H54 (cell line): Measurements from ENCODE around the gene KLHL26.
"Not testable (repeated sequence)": the region's sequence is repeated elsewhere in the genome, so short reads cannot be mapped to it uniquely, and the experiment has no call there.

Experiments used
- DNase-seq: peaks from one replicate; pipeline ENCODE4 v3.0.0; 2011; ENCODE audit warnings: low spot score, mixed read lengths; ENCODE audit not compliant: insufficient read length
- FAIRE-seq: peaks from 3 replicates; lab custom pipeline; 2011; peaks lifted over from hg19 to GRCh38; lab: Jason Lieb, UNC
- POLR2A ChIP-seq: IDR thresholded peaks from 2 replicates; pipeline ENCODE4 v1.6.1; 2011; ENCODE audit warnings: low read depth, mild to moderate bottlenecking, low read length

KLHL26 gene

DNA sequence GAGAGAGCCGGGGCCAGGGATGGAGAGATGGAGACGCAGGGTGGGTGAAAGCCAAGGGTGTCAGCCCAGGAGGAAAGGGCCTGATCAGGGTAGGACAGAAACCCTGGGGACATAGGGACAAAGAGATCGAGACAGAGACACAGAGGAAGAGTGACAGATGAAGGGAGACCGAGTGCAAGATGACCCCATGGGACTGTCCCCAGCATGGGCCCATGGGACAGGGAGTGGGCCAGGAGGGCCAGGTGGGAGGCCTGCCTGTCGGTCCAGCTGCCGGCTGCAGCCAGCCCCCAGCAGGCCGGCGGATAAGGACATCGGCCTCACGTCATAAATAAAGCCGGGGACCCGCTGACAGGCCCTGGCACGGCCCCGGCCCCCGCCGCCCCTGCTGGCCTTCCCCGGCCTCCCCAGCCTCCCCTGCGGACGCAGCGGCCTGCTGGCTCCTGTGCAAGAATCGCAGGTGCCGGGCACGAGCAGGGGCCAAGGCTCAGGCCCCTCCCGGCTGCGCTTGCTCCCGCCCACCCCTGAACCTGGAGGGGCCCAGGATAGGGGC lies 41.9 kb upstream of the KLHL26 start:
- FAIRE-seq (no peak), DNase-seq (no peak)

DNA sequence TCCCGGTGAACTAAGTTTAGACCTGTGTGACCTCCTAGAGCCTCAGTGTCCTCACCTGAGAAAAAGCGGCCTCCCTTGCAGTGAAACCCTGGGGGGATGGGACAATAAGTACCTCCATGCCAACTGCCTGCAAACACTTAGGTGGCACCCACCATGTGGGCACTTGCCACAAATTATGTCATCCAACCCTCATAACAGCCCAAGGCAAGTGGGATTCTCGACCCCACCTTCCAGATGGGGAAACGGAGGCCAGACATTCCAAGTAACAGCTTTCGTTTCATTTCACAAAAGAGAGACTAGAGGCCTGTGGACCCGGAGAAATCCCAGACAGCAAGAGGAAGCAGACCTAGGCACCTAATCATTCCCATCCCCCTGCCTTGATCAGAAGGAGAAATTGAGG lies 41.4 kb upstream of the KLHL26 start:
- DNase-seq (no peak), FAIRE-seq (no peak)
- no peak for TF ChIP-seq POLR2A

More for the DNA sequence above, 41.9 kb upstream of the KLHL26 start:
- TF ChIP-seq POLR2A = no peak

DNA sequence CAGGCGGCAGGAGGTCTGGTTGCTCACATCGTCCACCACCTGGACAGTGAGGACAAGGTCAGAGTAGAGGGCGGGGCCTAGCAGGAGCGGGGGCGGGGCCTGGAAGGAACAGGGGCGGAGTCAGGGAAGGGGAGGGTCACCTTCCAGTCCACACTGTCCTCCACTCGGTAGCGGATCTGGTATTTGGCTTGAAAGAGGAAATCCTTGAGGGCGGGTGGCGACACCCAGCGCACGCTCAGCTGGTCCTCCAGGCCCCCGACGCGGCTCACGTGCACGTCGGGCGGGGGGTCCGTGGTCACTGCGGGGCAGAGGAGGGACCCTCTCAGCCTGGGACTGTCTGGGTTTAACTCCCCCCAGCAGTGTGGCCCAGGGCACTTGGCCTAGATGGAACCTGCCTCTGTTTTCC lies 40.1 kb upstream of the KLHL26 start:
- DNase-seq (peak; percentile 76), FAIRE-seq (no peak)
- TF ChIP-seq POLR2A = no peak

DNA sequence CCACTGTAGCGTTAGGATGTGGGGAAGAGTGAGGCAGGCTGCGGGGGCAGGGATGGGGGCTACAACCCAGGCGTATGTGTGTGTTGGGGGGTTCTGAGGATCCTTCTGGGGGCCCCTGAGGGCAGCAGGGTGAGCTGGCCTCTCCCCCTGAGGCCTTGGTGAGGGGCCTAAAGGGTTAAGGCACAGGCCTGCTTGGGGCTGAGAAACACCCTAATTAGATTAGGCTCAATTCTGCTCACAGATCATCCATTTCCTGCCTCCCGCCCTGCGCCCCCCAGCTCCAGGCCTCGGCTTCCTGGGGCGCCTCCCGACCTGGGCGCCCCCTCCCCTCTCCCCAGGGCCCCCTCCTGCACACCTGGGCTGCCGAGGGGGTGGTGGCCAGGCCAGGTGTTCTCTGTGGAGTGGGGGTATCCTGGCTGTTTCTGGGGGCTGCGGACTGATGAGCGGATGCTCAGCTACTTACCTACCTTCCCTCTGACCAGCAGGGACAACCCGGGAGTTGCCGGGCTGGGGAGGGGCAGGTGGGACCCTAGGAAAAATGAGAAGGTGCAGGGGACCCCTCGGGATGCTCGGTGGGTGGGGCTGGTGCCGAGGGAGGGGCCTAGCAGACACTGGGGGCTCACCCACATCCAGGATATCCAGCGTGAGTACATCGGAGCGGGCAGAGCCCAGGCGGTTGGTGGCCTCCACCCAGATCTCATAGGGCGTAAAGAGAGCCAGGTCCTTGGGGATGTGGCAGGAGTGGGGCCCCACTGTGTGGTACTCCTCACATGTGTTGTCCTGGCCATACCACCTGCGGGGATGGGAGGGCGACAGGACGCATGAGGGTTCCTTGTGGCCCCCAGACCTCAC lies 38.8 kb upstream of the KLHL26 start:
- DNase-seq (no peak), FAIRE-seq (no peak)
- TF ChIP-seq POLR2A = no peak

DNA sequence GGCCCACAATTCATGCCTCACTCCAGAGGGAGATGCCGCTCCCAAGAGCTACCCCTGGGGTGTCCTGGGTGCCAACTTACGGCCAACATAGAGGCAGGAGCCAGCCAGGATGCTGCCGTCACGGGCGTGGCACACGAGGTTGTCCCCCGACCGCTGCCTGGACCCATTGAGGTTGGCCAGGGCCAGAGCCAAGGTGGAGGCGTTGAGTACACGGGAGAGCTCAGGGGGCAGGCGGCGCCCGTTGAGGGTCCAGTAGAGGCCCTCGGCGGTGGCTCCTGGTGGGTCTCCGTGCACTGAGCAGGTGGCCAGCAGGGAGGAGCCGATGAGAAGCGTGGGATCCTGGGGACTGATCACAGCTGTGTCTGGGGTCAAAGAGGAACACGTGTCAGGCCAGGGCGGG lies 37.3 kb upstream of the KLHL26 start:
- DNase-seq = no peak
- no peak for FAIRE-seq
- no peak for TF ChIP-seq POLR2A

DNA sequence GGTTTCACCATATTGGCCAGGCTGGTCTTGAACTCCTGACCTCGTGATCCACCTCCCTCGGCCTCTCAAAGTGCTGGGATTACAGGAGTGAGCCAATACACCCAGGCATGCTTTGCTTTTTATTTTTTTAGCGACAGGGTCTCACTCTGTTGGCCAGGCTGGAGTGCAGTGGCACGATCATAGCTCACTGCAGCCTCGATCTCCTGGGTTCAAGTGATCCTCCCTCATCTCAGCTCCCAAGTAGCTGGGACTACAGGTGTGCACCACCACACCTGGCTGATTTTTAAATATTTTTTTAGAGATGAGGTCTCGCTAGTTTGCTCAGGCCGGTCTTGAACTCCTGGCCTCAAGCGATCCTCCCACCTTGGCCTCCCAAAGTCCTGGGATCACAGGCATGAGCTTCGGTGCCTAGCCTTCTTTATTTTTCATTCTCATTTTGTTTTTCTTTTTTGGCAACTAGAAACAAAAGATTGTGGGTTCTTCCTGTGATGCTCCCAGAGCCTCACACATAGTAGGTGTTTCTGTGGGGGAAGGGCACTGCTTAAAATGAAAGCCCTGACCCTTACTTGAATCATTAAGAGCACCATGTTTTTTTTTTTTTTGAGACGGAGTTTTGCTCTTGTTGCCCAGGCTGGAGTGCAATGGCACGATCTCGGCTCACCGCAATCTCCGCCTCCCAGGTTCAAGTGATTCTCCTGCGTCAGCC lies 36.0 kb upstream of the KLHL26 start:
- not testable (repeated sequence) for DNase-seq, FAIRE-seq

DNA sequence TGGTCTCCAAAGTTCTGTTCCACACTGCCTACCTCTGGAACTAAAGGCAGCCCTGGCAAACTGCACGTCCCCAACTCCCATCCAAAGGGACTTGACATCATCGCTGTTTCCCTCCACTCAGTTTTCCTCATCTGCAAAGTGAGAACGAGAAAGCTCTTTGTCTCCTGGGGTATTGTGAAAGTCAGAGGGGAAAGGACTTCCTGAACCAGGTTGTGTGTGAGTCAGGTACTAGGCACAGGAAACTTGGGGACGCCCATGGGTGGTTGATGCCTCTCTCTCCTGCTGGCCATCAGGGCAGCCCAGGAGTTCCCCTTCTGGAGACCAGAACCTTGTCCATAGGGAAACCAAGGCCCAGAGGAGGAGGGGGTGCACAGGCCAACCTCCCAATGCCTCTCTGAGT lies 35.0 kb upstream of the KLHL26 start:
- FAIRE-seq = no peak
- no peak for DNase-seq
- TF ChIP-seq POLR2A = no peak

DNA sequence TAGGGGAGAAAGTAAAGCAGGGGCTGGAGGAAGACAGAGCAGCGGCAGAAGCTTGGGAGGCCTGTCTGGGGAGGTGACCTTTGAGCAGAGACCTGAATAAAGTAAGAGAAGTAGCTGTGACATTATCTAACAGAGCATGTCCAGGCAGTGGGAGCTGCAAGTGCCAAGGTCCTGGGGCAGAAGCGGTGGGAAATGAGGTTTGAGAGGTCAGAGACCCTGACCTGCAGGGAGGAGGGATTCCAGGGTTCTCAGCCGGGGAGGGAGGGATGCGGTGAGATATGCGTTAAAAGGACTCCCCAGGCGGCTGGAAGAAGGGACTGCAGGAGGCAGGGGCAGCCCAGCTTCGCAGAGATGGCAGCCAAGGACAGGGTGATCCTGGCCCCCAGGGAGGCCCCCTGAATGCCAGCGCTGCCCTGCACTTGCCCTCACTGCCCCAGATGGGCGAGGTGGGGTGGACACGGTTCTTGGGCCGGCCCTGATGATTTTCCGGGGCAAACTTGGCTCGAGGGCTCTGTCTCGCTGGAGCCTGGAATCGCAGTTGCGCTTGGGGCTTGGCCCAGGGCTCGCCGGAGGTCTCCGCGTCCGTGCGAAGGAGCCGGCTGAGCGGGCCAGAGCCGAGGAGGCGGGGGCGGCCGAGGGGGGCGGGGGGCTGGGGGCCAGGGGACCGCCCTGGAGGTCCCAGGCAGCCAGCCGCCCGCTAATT lies 33.4 kb upstream of the KLHL26 start:
- no peak for DNase-seq
- TF ChIP-seq POLR2A = no peak

DNA sequence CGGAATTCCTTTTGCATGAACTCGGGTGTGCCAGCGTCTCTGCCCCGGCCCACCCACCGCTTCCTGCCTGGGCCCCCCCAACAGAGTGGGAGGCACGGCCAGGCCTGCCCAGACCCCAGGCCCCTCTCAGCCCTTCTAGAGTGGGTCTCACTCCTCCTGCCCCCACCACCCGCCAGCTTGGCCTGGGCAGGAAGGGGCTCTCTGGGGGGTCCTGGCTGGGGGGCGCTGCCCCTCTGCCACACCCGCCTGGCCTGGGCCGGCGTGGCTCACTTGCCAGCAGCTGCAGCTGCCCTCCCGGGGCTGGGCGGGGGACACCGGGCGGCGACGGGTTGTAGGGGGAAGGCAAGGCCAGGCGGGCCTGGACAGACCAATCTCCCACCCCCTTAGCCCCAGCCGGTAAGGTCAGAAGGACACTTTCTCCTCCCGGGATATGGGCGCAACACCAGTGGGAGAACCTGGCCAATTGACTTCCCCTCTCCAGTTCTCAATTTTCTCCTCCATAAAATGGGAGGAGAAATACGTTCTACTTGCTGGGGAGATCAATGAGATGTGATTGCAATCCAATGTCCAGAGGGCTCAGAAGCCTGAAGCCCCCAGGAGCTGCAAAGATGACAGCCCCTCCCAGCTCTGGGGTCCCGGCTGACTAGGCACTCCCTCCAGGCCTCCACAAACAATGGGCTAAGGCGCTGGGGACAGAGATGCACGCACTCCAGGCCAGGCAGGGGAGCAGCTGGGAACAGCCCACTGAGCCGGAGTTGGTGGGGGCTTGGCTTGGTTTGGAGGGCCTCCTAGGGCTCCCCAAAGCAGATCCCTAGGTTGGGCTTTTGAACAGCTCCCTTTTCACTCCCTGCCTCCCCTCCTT lies 32.6 kb upstream of the KLHL26 start:
- no peak for DNase-seq
- TF ChIP-seq POLR2A = no peak
- no peak for FAIRE-seq

More for the DNA sequence above, 33.4 kb upstream of the KLHL26 start:
- no peak for FAIRE-seq

DNA sequence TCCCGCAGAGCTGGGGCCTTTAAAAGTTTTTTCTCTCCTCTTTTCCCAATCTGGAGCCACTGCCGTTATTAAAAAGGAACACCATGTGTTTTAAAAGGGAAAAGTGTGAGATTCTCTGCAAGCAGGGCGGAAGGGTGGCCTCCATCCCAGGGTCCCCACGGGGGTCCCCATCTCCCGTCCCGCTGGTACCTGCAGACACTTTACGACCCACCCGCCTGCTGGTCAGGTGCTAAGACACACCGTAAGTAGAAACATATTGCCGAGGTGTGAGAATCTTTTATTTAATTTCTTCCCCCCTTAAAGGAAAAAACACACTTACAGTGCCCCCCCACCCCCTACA lies 32.0 kb upstream of the KLHL26 start:
- TF ChIP-seq POLR2A = no peak
- no peak for FAIRE-seq

DNA sequence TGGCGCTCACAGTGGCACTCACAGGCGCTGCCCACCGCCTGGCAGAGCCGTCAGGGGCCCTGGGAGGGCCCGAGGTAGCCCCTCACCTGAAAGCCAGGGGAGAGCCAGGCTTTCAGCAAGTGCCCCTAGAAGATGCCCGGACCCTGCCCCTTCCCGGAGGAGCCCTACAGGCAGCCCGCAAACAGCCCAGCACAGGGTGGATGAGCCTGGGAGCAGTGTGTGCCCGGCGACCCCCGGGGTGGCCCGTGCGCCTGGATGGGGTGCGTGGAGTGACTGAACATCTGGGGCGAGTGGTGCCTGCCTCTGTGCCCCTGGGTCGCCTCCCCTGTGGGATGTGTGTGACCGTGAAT lies 31.7 kb upstream of the KLHL26 start:
- DNase-seq (no peak), FAIRE-seq (no peak)
- no peak for TF ChIP-seq POLR2A

More for the DNA sequence above, 32.0 kb upstream of the KLHL26 start:
- no peak for DNase-seq

DNA sequence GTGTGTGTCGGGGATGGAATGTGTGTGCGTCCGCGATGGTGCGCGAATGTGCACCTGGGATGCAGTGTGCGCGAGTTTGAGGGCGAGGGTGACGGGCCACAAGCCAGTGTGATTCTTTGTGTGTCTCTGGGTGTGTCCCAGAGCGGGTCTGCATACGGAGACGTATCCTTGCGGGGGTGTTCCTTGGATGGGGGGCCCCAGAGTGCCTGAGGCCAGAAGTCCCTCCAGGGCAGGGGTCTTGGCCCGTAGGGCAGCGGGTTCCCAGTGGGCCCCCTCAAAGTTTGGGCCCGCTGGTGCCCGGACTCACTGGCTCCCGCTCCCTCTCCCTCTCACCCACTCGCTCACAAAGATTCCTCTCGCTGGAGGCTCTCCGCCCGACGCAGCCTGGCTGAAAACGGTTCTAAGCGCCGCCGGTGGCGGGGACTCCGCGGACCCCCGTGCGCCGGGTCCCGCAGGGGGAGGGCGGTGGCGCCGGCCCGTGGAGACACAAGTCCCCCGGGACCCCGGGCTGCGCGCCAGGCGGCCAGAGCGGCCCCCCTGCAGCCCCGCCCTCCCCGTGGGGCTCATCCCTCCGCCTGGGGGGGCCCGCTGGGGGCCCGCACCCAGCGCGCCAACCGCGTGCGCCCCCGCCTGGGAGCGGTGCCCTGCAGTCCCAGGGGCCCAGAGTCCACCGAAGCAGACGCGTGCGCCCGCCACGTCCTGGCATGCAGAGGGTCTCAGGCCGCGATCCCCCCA lies 31.1 kb upstream of the KLHL26 start:
- DNase-seq = no peak
- no peak for FAIRE-seq
- TF ChIP-seq POLR2A = no peak
